Neural cell (in vitro differentiated cells): Measurements from ENCODE around the gene UMPS. TPM values are rescaled to one million over a fixed set of nuclear protein-coding genes. Genes with fewer than 3 reads are reported as not detected.

ENCODE experiments used
- H2AFZ ChIP-seq: fragments of 200-600, 300-800 bp; sonication (generic), shearing (Covaris generic); 2 replicates; pipeline ENCODE4 v1.6.0; 2014; ENCODE audit warnings: low read depth, mild to moderate bottlenecking, antibody characterized with exemption, low read length, moderate library complexity
- H3F3A ChIP-seq: fragments of 200-600 bp; shearing (Covaris generic); 2 replicates; pipeline ENCODE4 v1.6.1; 2016; ENCODE audit warnings: mild to moderate bottlenecking, moderate library complexity, mixed read lengths, antibody characterized with exemption, low read length; ENCODE audit not compliant: insufficient read depth, poor library complexity, severe bottlenecking
- H3K27ac ChIP-seq: fragments of 200-600, 300-800 bp; sonication (generic), shearing (Covaris generic); 2 replicates; pipeline ENCODE4 v1.5.1; 2014; ENCODE audit warnings: mild to moderate bottlenecking, low read length, moderate library complexity
- H3K27me3 ChIP-seq: fragments of 300-800, 200-600 bp; sonication (generic), shearing (Covaris generic); 2 replicates; pipeline ENCODE4 v1.6.0; 2014; ENCODE audit warnings: mild to moderate bottlenecking, low read depth, low read length, moderate library complexity; ENCODE audit not compliant: insufficient read depth
- H3K36me3 ChIP-seq: fragments of 300-800, 200-600 bp; sonication (generic), shearing (Covaris generic); 2 replicates; pipeline ENCODE4 v1.5.1; 2014; ENCODE audit warnings: mild to moderate bottlenecking, antibody characterized with exemption, low read length, moderate library complexity; ENCODE audit not compliant: insufficient read depth
- H3K4me2 ChIP-seq: fragments of 300-800, 200-600 bp; sonication (generic), shearing (Covaris generic); 2 replicates; pipeline ENCODE4 v1.6.0; 2014; ENCODE audit warnings: mild to moderate bottlenecking, low read length
- H3K4me3 ChIP-seq: fragments of 300-800, 200-600 bp; sonication (generic), shearing (Covaris generic); 2 replicates; pipeline ENCODE4 v1.5.1; 2014; ENCODE audit warnings: mild to moderate bottlenecking, low read length, moderate library complexity
- H3K79me2 ChIP-seq: fragments of 200-600 bp; shearing (Covaris generic); replicated peaks from 2 replicates; pipeline ENCODE4 v1.6.0; 2014; ENCODE audit warnings: mild to moderate bottlenecking, low read length, moderate library complexity; ENCODE audit not compliant: insufficient read depth
- H3K9ac ChIP-seq: fragments of 300-800, 200-600 bp; sonication (generic), shearing (Covaris generic); 2 replicates; pipeline ENCODE4 v1.6.1; 2016; ENCODE audit warnings: mild to moderate bottlenecking, low read length, mixed read lengths
- H3K9me2 ChIP-seq: fragments of 200-600 bp; shearing (Covaris generic); 2 replicates; pipeline ENCODE4 v1.6.1; 2016; ENCODE audit warnings: mild to moderate bottlenecking, low read length, mixed read lengths; ENCODE audit not compliant: insufficient read depth
- H3K9me3 ChIP-seq: fragments of 200-600, 300-800 bp; sonication (generic), shearing (Covaris generic); 2 replicates; pipeline ENCODE4 v1.6.1; 2016; ENCODE audit warnings: mild to moderate bottlenecking, mixed run types, low read length, moderate library complexity, mixed read lengths
- H4K20me1 ChIP-seq: fragments of 200-600 bp; shearing (Covaris generic); 2 replicates; pipeline ENCODE4 v1.6.1; 2016; ENCODE audit warnings: mild to moderate bottlenecking, mixed run types; ENCODE audit not compliant: insufficient read depth
- EP300 ChIP-seq: fragments of 450-650 bp; conservative IDR thresholded peaks from 2 replicates; pipeline ENCODE4 v1.6.1; 2014; ENCODE audit warnings: antibody characterized with exemption, mild to moderate bottlenecking, moderate library complexity; ENCODE audit not compliant: poor library complexity, severe bottlenecking
- EZH2 ChIP-seq: fragments of 200-600, 300-800 bp; shearing (Covaris generic), sonication (generic); IDR thresholded peaks from 2 replicates; pipeline ENCODE4 v1.6.1; 2014; ENCODE audit warnings: antibody characterized with exemption, low read length, borderline replicate concordance, mild to moderate bottlenecking; ENCODE audit not compliant: insufficient read depth, poor library complexity, severe bottlenecking
- MXI1 ChIP-seq: fragments of 450-650 bp; conservative IDR thresholded peaks from 2 replicates; pipeline ENCODE4 v1.6.1; 2014; ENCODE audit warnings: antibody characterized with exemption, mild to moderate bottlenecking; ENCODE audit not compliant: poor library complexity, severe bottlenecking
- POLR2AphosphoS5 ChIP-seq: IDR thresholded peaks from 2 replicates; pipeline ENCODE4 v1.6.1; 2012
- RAD21 ChIP-seq: fragments of 450-650 bp; conservative IDR thresholded peaks from 2 replicates; pipeline ENCODE4 v1.6.1; 2014; ENCODE audit warnings: antibody characterized with exemption, mild to moderate bottlenecking, moderate library complexity
- REST ChIP-seq: IDR thresholded peaks from 2 replicates; pipeline ENCODE4 v1.6.1; 2012; ENCODE audit warnings: borderline replicate concordance
- SMC3 ChIP-seq: fragments of 450-650 bp; conservative IDR thresholded peaks from 2 replicates; pipeline ENCODE4 v1.6.1; 2014; ENCODE audit warnings: antibody characterized with exemption, mild to moderate bottlenecking, moderate library complexity; ENCODE audit not compliant: poor library complexity
- TAF1 ChIP-seq: IDR thresholded peaks from 2 replicates; pipeline ENCODE4 v1.6.1; 2012; ENCODE audit warnings: low read depth
- polyA plus RNA-seq: library from polyadenylated mRNA; depleted of rRNA; stranded (reverse); fragments of >200 nt; gene quantifications from 2 replicates; pipeline ENCODE4 v1.2.3, GENCODE V29; 2014
- TF ChIP-seq, protein P1 (sequence below): fragments of 450-650 bp; IDR thresholded peaks from 2 replicates; pipeline ENCODE4 v1.5.1; 2014; ENCODE audit warnings: antibody characterized with exemption, mild to moderate bottlenecking, moderate library complexity; ENCODE audit not compliant: poor library complexity, severe bottlenecking

The UMPS gene
- polyA plus RNA-seq, 1 donor from 2014 or later: 22.5 TPM

GRCh38 chr3:124761250-124761796, 31.1 kb downstream of the UMPS start:
- H3K36me3 ChIP-seq: no peaks in the 10 kb centered on the region
- H2AFZ ChIP-seq: no peak overlapping the region
- H3K79me2 ChIP-seq: no peaks in the 10 kb centered on the region
- H4K20me1 ChIP-seq: no peaks in the 10 kb centered on the region
- H3K9me2 ChIP-seq: no peaks in the 10 kb centered on the region
- no peak overlapping the region for H3K27ac ChIP-seq
- TF ChIP-seq MXI1: peak; percentile 26
- TF ChIP-seq RAD21: peak; percentile 95
- TF ChIP-seq EZH2: no peak
- TF ChIP-seq, protein P1, sequence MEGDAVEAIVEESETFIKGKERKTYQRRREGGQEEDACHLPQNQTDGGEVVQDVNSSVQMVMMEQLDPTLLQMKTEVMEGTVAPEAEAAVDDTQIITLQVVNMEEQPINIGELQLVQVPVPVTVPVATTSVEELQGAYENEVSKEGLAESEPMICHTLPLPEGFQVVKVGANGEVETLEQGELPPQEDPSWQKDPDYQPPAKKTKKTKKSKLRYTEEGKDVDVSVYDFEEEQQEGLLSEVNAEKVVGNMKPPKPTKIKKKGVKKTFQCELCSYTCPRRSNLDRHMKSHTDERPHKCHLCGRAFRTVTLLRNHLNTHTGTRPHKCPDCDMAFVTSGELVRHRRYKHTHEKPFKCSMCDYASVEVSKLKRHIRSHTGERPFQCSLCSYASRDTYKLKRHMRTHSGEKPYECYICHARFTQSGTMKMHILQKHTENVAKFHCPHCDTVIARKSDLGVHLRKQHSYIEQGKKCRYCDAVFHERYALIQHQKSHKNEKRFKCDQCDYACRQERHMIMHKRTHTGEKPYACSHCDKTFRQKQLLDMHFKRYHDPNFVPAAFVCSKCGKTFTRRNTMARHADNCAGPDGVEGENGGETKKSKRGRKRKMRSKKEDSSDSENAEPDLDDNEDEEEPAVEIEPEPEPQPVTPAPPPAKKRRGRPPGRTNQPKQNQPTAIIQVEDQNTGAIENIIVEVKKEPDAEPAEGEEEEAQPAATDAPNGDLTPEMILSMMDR: peak; percentile 93
- TF ChIP-seq SMC3: peak; percentile 94
- no peak for TF ChIP-seq TAF1
- no peak for TF ChIP-seq POLR2AphosphoS5
- no peaks in the 10 kb centered on the region for H3K27me3 ChIP-seq
- H3K4me2 ChIP-seq: no peak overlapping the region
- H3K9ac ChIP-seq: no peak overlapping the region
- H3K4me3 ChIP-seq: no peak overlapping the region
- H3K9me3 ChIP-seq: no peaks in the 10 kb centered on the region
- no peaks in the 10 kb centered on the region for H3F3A ChIP-seq

DNA sequence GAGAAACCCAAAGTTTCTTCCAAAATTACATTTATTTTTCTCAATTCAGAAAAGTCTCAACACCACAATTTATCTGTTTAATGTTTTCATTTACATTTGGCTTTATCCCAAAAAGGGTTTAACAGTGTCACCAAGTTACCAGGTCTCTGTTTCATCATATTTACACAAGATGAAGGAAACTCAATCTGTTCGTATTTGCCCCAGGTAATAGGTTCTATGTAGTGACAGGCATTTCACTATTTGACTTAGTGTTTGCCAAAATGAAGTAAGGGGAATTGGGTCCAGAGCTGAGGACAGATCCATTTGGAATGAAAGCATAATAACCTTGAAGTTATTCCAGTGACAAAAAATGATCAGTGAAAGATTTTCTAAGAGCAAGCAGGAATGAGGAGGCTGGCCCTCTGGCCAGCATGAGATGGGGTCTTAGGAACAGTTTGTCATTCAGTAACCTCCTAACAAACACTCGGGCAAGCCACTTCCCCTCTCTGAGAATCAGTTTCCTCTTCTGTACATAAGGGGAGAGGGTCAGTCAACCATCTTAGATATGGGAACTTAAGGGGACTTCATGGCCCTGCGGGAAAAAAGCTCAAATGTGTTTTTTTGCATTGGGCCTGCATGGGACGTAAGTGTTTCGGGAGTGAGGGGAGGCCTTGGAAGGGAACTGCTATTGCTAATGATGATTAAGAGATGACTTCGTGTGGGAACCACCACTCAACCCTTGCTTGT, 31.8 kb downstream of the UMPS start:
- Histone ChIP-seq H3K9me2 (no peaks in the 10 kb centered on the region), H3K9me3 (no peaks in the 10 kb centered on the region), H3K27me3 (no peaks in the 10 kb centered on the region), H2AFZ (no peak overlapping the region), H3K9ac (no peak overlapping the region), H3K36me3 (no peaks in the 10 kb centered on the region), H3K27ac (no peak overlapping the region), H3K4me2 (no peak overlapping the region), H3K79me2 (no peaks in the 10 kb centered on the region), H4K20me1 (no peaks in the 10 kb centered on the region), H3F3A (no peaks in the 10 kb centered on the region), H3K4me3 (no peak overlapping the region)
- TF ChIP-seq EP300 (no peak), SMC3 (no peak), EZH2 (no peak), REST (no peak), TAF1 (no peak), POLR2AphosphoS5 (no peak), MXI1 (no peak)
- TF ChIP-seq, protein P1: no peak
